Posterior cingulate gyrus (tissue), 11 donors: Measurements from ENCODE around the gene PRKAG2.

Experiments used
- DNase-seq, 10 donors: peaks; one replicate each; pipeline versions ENCODE4 v3.0.0 to v3.0.0-alpha.2; 2020 to 2021; ENCODE audit warnings: mixed read lengths in 3 of 10
- intact Hi-C: fragments of 100-400 bp; cut with DNase I; formaldehyde crosslinking; loops from one replicate; pipeline ENCODE4 v1.15.1; 2023

The PRKAG2 gene

GRCh38 chr7:151711906-151712809 is 164.8 kb downstream of the PRKAG2 start:
- DNase-seq, result peak in 2 of 10 donors; percentile 62 to 66
- intact Hi-C loops, result no loop called here

DNA sequence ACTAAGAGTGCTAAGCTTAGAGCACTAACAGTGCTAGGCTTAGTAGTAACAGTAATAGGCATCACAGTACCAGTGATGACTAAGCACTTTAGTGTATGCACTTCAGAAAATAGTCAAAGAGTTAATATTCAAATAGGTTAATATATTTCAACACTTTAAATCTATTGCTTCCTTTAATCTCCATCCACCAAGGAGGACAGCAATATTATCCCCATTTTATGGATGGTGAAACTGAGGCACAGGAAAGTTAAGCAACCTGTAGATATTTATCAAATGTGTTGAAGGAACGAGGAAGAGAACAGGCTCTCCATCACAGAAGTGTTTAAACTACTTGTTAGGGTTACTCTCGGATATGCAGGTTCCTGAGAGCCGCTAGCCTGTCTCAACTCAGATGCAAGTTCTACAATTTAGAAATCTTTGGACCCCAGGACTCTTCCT is 165.5 kb downstream of the PRKAG2 start:
- intact Hi-C loops, result no loop called here
- DNase-seq, result no peak

GRCh38 chr7:151710646-151711434 is 166.1 kb downstream of the PRKAG2 start:
- no peak for DNase-seq
- intact Hi-C loops, result no loop called here

- intact Hi-C loops, result no loop called here
- DNase-seq, result peak in 1 of 10 donors; percentile 57
These were observed 166.7 kb downstream of the PRKAG2 start for GRCh38 chr7:151710121-151710640.

DNA sequence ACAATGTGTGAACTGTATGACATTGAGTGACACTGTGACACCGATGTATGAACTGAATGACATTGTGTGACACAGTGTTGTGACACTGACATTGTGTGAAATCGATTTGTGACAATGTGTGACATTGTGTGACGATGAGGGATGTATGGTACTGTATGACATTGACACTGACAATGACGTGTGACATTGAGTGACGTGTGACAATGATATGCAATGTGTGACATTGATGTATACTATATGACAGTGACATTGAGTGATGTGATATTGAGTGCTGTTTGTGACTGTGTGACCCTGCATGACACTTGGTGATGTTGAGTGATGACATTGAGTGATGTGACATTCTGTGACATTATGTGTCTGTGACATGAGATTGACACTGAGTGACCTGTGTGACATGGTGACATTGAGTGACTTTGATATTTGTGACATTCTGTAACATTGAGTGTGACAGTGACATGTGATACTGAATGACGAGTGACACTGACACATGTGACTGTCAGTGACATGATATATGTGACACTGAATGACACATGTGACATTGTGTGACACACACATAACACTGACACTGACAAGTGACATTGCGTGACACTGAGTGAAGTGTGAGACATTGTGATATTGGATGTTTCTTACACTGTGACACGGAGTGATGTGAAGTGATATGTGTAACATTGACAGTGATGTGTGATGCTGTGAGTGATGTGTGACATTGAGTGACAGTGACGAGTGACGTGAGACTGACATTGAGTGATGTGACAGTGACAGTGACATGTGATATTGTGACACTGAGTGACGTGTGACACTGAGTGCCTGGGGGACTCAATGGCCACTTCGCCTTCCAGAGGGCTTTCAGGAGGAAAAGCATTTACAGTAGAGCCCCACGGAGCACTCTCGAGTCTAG is 167.5 kb downstream of the PRKAG2 start:
- DNase-seq, result no peak
- intact Hi-C loops, result no loop called here

DNA sequence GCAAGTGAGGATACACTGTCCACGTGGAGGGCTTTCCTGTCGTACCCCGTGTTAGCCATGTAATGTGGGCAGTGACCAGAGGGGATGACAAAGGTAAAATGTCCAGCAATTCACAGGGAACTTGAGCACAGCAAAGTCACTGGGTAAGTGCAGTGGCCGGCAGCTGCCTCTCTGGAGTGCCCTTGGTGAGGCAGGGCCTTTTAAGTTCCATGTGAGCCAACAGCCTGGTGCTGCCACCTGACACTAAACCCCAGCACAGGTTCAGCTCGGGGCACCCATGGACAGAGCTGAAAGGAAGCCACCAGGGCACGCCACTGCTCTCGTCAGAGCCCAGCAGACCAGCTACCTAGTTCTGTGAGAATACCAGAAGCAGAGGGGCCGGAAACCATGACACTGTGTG is 168.3 kb downstream of the PRKAG2 start:
- peak in 1 of 10 donors; percentile 55 for DNase-seq
- intact Hi-C loops, result no loop called here

GRCh38 chr7:151707757-151708156 is 169.2 kb downstream of the PRKAG2 start:
- DNase-seq, result peak in 2 of 10 donors; percentile 35 to 43
- intact Hi-C loops, result no loop called here

DNA sequence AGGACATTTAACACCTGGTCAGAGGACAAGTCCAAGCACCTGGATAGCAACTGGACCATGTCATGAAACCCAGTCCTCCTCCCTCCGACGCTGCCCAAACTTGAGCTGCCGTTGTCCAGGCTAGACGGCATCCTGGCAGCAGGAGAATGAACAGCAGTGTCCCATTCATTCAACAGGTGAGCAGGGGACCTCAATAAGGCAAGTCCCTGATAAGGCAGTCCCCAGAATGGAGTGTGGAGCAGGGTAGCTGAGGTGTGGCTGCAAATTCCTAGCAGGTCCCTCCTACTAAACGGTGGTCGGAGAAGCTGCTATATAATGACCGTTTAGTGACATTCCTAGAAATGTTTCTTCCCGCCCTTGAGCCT is 169.8 kb downstream of the PRKAG2 start:
- intact Hi-C loops, result no loop called here
- no peak for DNase-seq

- intact Hi-C loops, result no loop called here
These were observed 170.4 kb downstream of the PRKAG2 start for GRCh38 chr7:151706277-151707104.

DNA sequence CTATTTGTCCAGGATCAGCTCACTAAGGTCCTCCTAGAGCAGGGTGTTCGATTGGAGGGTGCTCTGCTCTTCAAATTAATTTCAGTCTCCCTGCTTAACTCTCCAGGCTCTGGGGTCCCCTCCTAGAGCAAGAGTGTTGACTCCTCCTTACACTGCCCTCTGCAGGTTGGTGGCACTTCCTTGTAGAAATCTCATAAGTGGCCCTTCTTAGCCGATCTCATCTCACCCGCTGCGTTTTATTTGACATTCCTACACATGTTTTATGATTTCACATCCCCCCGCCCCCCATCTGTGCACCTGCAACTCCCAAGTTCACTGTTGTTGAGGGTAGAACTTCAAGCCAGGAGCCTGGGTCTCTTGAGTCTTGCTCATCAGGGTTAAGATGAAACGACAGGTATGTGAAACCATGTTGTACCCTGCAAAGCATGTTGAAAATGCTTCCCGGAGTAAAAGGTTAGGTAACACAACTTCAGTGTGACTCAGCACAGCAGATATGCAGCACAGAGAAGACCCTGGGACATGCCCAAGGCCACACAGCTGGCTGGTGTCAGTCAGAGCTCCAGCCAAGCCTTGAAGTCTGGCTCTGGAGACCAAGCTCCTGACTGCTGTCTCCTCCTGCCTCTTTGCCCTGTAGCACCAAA is 171.2 kb downstream of the PRKAG2 start:
- peak in 2 of 10 donors; percentile 29 to 31 for DNase-seq
- intact Hi-C loops, result no loop called here

More at GRCh38 chr7:151706277-151707104, 170.4 kb downstream of the PRKAG2 start:
- peak in 2 of 10 donors; percentile 63 to 75 for DNase-seq

- peak in 2 of 10 donors; percentile 26 to 73 for DNase-seq
- intact Hi-C loops, result no loop called here
These were observed 171.8 kb downstream of the PRKAG2 start for GRCh38 chr7:151704960-151705635.

DNA sequence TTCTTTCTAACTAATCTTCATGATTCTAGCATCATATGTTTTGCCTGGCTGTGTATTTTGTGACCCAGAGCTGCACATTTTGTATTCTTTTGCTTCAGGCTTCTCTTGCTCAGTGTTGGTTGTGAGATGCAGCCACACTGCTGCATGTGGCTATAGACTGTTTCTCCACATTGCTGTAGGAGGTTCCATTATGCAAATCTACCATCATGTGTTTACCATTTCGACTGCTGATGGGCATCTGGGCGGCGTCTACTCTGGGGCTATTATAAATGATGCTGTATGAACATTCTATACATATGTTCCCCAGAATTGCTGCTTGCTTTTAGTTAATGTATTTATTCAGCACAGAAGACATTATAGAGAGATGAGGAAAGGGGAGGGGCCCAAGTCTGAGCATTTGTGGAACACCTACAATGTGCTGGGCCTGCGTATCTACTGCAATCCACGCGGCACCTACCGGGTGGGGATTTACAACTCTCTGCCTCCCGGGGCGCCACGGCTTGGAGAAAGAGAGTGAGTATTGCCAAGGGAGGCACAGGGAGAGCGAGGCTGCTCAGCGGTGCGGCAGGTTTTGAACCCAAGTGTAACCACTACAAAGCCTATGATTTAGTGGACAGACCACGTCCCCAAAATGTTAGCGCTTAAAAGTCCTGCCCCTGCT is 172.5 kb downstream of the PRKAG2 start:
- DNase-seq, result peak in 2 of 10 donors; percentile 82 to 84
- intact Hi-C loops, result no loop called here

- intact Hi-C loops, result no loop called here
- DNase-seq, result peak in 1 of 10 donors; percentile 7
These were observed 174.0 kb downstream of the PRKAG2 start for GRCh38 chr7:151702961-151703360.

DNA sequence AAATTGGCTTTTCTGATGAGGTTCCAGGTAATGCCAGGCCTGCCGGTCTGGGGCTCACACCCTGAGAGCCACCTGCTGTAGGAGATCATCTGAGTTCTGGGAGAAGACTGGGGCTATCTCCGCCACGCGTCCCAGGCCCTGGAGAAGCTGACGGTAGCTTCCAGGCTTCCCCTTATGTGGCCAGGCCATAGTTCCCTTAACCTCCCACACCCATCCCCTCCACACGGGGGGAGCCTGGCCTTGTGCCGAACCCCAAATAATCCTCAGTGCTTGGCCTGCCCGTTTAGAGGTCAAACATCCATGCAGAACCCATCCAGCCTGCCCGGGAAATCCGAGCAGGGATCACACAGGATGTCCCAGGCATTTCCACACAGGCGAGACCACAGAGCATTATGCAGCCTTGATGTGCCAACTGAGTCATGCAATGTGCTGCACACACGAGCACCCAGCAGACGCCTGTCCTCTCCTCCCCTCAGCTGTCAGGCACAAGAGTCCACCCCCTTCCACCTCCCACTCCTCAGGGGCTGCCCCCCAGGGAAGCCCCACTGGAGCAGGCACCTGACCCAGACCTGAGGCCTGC is 176.2 kb downstream of the PRKAG2 start:
- intact Hi-C loops, result no loop called here
- peak in 1 of 10 donors; percentile 51 for DNase-seq

DNA sequence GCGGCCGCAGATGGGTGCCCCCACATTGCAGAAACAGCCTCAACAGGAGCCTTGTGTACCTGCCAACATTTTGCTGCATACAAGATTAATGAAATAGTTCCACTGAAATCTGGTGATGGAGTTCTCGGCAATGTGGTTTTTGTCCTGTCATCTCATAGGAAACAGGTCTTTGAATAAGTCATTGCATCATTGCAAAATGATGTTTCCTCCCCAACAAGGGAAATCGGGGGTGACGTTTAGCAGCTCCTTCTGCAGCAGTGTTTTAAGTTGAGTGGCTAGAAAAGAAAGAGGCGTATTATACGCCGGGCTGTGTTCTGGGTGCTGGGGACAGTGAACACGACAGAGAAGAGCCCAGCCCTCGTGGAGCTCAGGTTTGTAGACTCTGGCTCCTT is 177.0 kb downstream of the PRKAG2 start:
- DNase-seq, result no peak
- intact Hi-C loops, result no loop called here

DNA sequence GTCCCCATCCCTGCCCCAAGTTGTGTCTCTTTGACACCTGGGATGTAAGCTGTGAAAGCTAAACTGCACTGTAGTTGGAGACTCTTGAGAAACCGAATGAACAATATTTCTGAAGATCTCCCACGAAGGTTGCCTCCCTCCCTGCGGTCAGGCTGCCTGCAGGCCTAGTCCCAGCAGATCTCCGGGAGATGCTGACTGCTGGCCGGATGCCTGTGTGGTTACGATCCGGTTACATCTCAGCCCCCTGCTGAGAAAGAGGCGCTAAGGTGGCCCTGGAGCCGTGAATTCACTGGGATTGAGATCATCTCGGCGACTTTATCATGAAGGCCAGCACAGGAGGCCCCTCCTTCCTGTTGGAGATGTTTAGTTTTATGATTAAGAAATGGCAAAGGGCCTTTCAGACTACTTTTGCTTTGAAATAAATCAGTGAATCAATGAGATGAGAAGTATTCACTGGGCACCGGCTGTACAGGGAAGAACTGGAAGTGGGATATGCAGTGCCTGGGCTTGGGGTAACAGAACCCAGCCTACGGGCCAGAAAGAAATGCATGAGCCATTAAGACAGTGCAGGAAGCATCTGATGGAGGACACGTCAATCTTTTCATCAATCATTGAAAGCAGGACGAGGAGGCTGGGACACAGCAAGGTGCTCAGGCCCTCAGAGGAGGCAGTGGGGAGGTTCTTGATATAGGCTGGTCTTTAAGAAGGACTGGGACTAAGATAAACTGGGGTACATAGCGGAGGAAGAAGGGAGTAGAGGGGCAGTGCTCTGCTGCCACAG is 177.6 kb downstream of the PRKAG2 start:
- peak in 2 of 10 donors; percentile 12 to 51 for DNase-seq
- intact Hi-C loops, result no loop called here
